UCSD-AML1 (cell line): Measurements from ENCODE around the gene TMEM131L.
A peak's percentile ranks its signal among the peaks of the same experiment; 100 is the strongest.

ENCODE experiments used
- DNase-seq: peaks from one replicate; lab custom pipeline; 2025; ENCODE audit not compliant: unreplicated experiment; lab: John Stamatoyannopoulos, UW

TMEM131L gene

GRCh38 chr4:153472122-153473037 lies 6.2 kb downstream of the TMEM131L start:
- DNase-seq: no peak

- DNase-seq: no peak
These were observed 8.1 kb downstream of the TMEM131L start for GRCh38 chr4:153474251-153474650.

- no peak for DNase-seq
These were observed 10.8 kb downstream of the TMEM131L start for GRCh38 chr4:153476829-153477574.

- DNase-seq: peak; percentile 10
These were observed 12.9 kb downstream of the TMEM131L start for GRCh38 chr4:153479101-153479500.

GRCh38 chr4:153480704-153481103 lies 14.5 kb downstream of the TMEM131L start:
- no peak for DNase-seq

GRCh38 chr4:153481478-153481877 lies 15.3 kb downstream of the TMEM131L start:
- DNase-seq: no peak

GRCh38 chr4:153483432-153484418 lies 17.6 kb downstream of the TMEM131L start:
- no peak for DNase-seq

GRCh38 chr4:153485359-153485758 lies 19.2 kb downstream of the TMEM131L start:
- DNase-seq: no peak

- DNase-seq: no peak
These were observed 19.7 kb downstream of the TMEM131L start for GRCh38 chr4:153485860-153486259.

- no peak for DNase-seq
These were observed 20.4 kb downstream of the TMEM131L start for GRCh38 chr4:153486281-153487151.

GRCh38 chr4:153488006-153488891 lies 22.1 kb downstream of the TMEM131L start:
- peak; percentile 77 for DNase-seq

- DNase-seq: no peak
These were observed 23.8 kb downstream of the TMEM131L start for GRCh38 chr4:153489856-153490558.

- no peak for DNase-seq
These were observed 24.9 kb downstream of the TMEM131L start for GRCh38 chr4:153490985-153491483.

GRCh38 chr4:153494562-153494961 lies 28.4 kb downstream of the TMEM131L start:
- DNase-seq: no peak

GRCh38 chr4:153495480-153496193 lies 29.5 kb downstream of the TMEM131L start:
- DNase-seq: no peak

GRCh38 chr4:153497091-153497531 lies 31.0 kb downstream of the TMEM131L start:
- no peak for DNase-seq
